Measurements from ENCODE around the gene FHOD3.

Gene FHOD3

GRCh38 chr18:36323421-36323820 is 25.9 kb downstream of the FHOD3 start:
- no peak for DNase-seq (ENCODE audit: low spot score)

- DNase-seq (ENCODE audit: low spot score), result no peak
These were observed 28.3 kb downstream of the FHOD3 start for GRCh38 chr18:36325846-36326245.

GRCh38 chr18:36326771-36327170 is 29.3 kb downstream of the FHOD3 start:
- DNase-seq (ENCODE audit: low spot score), result no peak

- no peak for DNase-seq (ENCODE audit: low spot score)
These were observed 30.1 kb downstream of the FHOD3 start for GRCh38 chr18:36327352-36328316.

GRCh38 chr18:36328385-36328858 is 30.9 kb downstream of the FHOD3 start:
- DNase-seq (ENCODE audit: low spot score), result no peak

GRCh38 chr18:36328916-36329315 is 31.4 kb downstream of the FHOD3 start:
- no peak for DNase-seq (ENCODE audit: low spot score)

GRCh38 chr18:36329684-36330434 is 32.3 kb downstream of the FHOD3 start:
- no peak for DNase-seq (ENCODE audit: low spot score)

GRCh38 chr18:36330435-36331052 is 33.0 kb downstream of the FHOD3 start:
- DNase-seq (ENCODE audit: low spot score), result no peak

GRCh38 chr18:36331521-36331971 is 34.0 kb downstream of the FHOD3 start:
- DNase-seq (ENCODE audit: low spot score), result no peak

- no peak for DNase-seq (ENCODE audit: low spot score)
These were observed 35.9 kb downstream of the FHOD3 start for GRCh38 chr18:36333414-36333813.

- no peak for DNase-seq (ENCODE audit: low spot score)
These were observed 37.3 kb downstream of the FHOD3 start for GRCh38 chr18:36334798-36335197.

- no peak for DNase-seq (ENCODE audit: low spot score)
These were observed 38.2 kb downstream of the FHOD3 start for GRCh38 chr18:36335476-36336279.

GRCh38 chr18:36337679-36338402 is 40.3 kb downstream of the FHOD3 start:
- DNase-seq (ENCODE audit: low spot score), result no peak

GRCh38 chr18:36338403-36338933 is 41.0 kb downstream of the FHOD3 start:
- DNase-seq (ENCODE audit: low spot score), result no peak

- no peak for DNase-seq (ENCODE audit: low spot score)
These were observed 42.7 kb downstream of the FHOD3 start for GRCh38 chr18:36340246-36340645.

- DNase-seq (ENCODE audit: low spot score), result no peak
These were observed 44.4 kb downstream of the FHOD3 start for GRCh38 chr18:36341944-36342343.

GRCh38 chr18:36348331-36348730 is 50.8 kb downstream of the FHOD3 start:
- DNase-seq (ENCODE audit: low spot score), result no peak

GRCh38 chr18:36348971-36349417 is 51.5 kb downstream of the FHOD3 start:
- no peak for DNase-seq (ENCODE audit: low spot score)

- no peak for DNase-seq (ENCODE audit: low spot score)
These were observed 52.0 kb downstream of the FHOD3 start for GRCh38 chr18:36349552-36349951.

GRCh38 chr18:36350251-36350651 is 52.7 kb downstream of the FHOD3 start:
- no peak for DNase-seq (ENCODE audit: low spot score)
